SK-N-SH (cell line): ENCODE data around the gene MRPL49.

ENCODE experiments used
- JUND ChIP-seq: IDR thresholded peaks from 2 replicates; pipeline ENCODE4 v1.4.0; 2012
- MXI1 ChIP-seq: IDR thresholded peaks from 2 replicates; pipeline ENCODE4 v1.6.1; 2012; ENCODE audit warnings: mild to moderate bottlenecking, low read depth, low read length, improper control_type of control experiment
- POLR2AphosphoS5 ChIP-seq: IDR thresholded peaks from 2 replicates; pipeline ENCODE4 v1.6.1; 2012; ENCODE audit warnings: low read depth, low read length
- SIN3A ChIP-seq: IDR thresholded peaks from 2 replicates; pipeline ENCODE4 v1.6.1; 2012; ENCODE audit warnings: low read depth, mild to moderate bottlenecking, low read length, moderate library complexity, borderline replicate concordance
- SMC3 ChIP-seq: IDR thresholded peaks from 2 replicates; pipeline ENCODE4 v1.6.1; 2012; ENCODE audit warnings: low read depth, low read length, improper control_type of control experiment
- TF ChIP-seq, protein P1 (sequence below): fragments of 200-600 bp; sonication (generic); IDR thresholded peaks from 2 replicates; pipeline ENCODE4 v1.6.1; 2017; ENCODE audit warnings: antibody characterized with exemption, mild to moderate bottlenecking, moderate library complexity

- TF ChIP-seq, protein P1, sequence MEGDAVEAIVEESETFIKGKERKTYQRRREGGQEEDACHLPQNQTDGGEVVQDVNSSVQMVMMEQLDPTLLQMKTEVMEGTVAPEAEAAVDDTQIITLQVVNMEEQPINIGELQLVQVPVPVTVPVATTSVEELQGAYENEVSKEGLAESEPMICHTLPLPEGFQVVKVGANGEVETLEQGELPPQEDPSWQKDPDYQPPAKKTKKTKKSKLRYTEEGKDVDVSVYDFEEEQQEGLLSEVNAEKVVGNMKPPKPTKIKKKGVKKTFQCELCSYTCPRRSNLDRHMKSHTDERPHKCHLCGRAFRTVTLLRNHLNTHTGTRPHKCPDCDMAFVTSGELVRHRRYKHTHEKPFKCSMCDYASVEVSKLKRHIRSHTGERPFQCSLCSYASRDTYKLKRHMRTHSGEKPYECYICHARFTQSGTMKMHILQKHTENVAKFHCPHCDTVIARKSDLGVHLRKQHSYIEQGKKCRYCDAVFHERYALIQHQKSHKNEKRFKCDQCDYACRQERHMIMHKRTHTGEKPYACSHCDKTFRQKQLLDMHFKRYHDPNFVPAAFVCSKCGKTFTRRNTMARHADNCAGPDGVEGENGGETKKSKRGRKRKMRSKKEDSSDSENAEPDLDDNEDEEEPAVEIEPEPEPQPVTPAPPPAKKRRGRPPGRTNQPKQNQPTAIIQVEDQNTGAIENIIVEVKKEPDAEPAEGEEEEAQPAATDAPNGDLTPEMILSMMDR, result no peak
- no peak for TF ChIP-seq SIN3A
- TF ChIP-seq SMC3, result no peak
- no peak for TF ChIP-seq POLR2AphosphoS5
- no peak for TF ChIP-seq MXI1
- no peak for TF ChIP-seq JUND
These were observed 13.6 kb downstream of the MRPL49 start for GRCh38 chr11:65135633-65136145.
